Central memory CD8-positive, alpha-beta T cell (primary cell): Measurements from ENCODE around the gene RALBP1.

Experiments
- ATAC-seq: fragments of 150-1000 bp; cut with Tn5 transposase; replicated peaks from 2 replicates; pipeline ENCODE4 v1.10.0; 2022; ENCODE audit warnings: mild to moderate bottlenecking, moderate FRiP score, moderate number of reproducible peaks; ENCODE audit not compliant: poor library complexity, severe bottlenecking; ENCODE audit errors: extremely low read depth
- DNase-seq, 2 donors: peaks; one replicate each; pipeline ENCODE4 v3.0.0; 2021; ENCODE audit warnings: low spot score in 2 of 2
- H3K27ac Mint-ChIP-seq: one replicate; pipeline ENCODE4 v1.8.0; 2022; ENCODE audit warnings: low read depth, mild to moderate bottlenecking, moderate library complexity, mixed read lengths
- H3K27me3 Mint-ChIP-seq: one replicate; pipeline ENCODE4 v1.8.0; 2022; ENCODE audit warnings: mixed read lengths
- H3K36me3 Mint-ChIP-seq: one replicate; pipeline ENCODE4 v1.8.0; 2022; ENCODE audit warnings: mild to moderate bottlenecking, moderate library complexity, mixed read lengths; ENCODE audit not compliant: insufficient read depth
- H3K4me1 Mint-ChIP-seq: one replicate; pipeline ENCODE4 v1.8.0; 2022; ENCODE audit warnings: mixed read lengths
- H3K4me3 Mint-ChIP-seq: one replicate; pipeline ENCODE4 v1.8.0; 2022; ENCODE audit warnings: mild to moderate bottlenecking, moderate library complexity, mixed read lengths
- H3K9me3 Mint-ChIP-seq: one replicate; pipeline ENCODE4 v1.8.0; 2022; ENCODE audit warnings: mixed read lengths

The RALBP1 gene

DNA sequence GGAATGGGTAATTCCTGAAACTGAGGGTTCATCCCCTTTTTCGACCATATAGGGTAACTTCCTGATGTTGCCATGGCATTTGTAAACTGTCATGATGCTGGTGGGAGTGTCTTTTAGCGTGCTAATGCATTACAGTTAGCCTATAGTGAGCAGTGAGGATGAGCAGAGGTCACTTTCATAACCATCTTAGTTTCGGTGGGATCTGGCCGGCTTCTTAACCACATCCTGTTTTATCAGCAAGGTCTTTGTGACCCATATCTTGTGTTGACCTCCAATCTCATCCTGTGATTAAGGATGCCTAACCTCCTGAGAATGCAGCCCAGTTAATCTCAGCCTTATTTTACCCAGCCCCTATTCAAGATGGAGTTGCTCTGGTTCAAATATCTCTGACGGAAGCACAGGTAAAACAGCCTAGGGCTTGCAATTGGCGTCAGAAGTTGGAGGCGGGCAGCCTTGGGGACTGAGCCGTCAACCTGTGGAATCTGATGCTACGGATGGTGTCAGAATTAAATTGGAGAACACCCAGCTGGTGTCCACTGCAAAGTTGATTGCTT lies 19.5 kb downstream of the RALBP1 start:
- Mint-ChIP-seq H3K36me3 (peaks cover 4% of the 10 kb centered on the region), H3K4me1 (peaks cover 40% of the 10 kb centered on the region), H3K27ac (peak overlapping the region; percentile 38), H3K4me3 (no peak overlapping the region), H3K27me3 (no peaks in the 10 kb centered on the region), H3K9me3 (no peaks in the 10 kb centered on the region)
- DNase-seq = no peak
- ATAC-seq = no peak

DNA sequence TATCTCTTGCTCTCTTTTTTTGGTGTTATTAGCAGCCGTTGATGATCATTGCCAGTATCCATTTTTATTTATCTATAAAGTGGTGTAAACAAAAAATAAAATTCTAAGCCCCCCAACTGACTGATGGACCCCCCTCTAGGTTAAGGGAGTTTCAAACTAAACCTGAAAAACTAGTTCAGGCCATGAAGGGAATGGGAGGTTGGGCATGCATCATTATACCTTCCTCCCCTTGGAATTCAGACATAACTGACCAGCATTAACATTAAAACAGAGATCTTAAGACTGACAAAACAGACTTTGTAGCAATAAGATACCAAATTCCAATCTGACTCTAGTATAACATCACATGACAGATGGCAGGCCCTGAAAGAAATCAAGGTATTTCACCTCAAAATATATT lies 20.2 kb downstream of the RALBP1 start:
- no peak overlapping the region for H3K4me3 Mint-ChIP-seq

DNA sequence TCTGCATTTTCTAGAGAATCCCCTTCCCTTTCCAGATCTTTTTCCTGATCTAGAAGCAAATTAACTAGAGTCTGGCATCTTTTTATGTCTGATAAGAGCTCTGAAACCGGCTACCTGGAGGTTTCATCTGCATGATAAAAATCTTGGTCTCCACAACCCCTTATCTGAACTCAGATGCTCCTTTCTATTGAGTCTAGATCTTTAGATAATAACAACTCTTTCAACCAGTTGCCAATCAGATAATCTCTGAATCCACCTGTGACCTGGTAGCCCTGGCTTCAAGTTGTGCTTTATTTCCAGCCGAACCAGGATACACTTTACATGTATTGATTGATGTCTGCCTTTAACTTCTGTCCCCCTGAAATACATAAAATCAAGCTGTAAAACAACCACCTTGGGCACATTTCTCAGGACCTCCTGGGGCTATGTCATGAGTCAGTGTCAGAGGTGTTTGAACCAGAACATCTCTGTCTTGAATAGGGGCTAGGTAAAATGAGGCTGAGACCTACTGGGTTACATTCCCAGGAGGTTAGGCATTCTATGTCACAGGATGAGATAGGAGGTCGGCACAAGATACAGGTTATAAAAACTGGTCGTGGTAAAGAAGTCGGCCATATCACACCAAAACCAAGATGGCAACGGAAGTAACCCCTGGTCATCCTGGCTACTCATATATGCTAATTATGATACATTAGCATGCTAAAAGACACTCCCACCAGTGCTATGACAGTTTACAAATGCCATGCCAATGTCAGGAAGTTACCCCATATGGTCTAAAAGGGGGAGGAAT lies 20.8 kb downstream of the RALBP1 start:
- peaks cover 4% of the 10 kb centered on the region for H3K36me3 Mint-ChIP-seq
- H3K9me3 Mint-ChIP-seq = no peaks in the 10 kb centered on the region
- ATAC-seq (no peak), DNase-seq (no peak)
- peaks cover 39% of the 10 kb centered on the region for H3K4me1 Mint-ChIP-seq
- no peaks in the 10 kb centered on the region for H3K27me3 Mint-ChIP-seq
- no peak overlapping the region for H3K4me3 Mint-ChIP-seq
- no peak overlapping the region for H3K27ac Mint-ChIP-seq

More for the DNA sequence above, 20.2 kb downstream of the RALBP1 start:
- Mint-ChIP-seq H3K9me3 (no peaks in the 10 kb centered on the region), H3K27me3 (no peaks in the 10 kb centered on the region), H3K4me1 (peaks cover 39% of the 10 kb centered on the region), H3K36me3 (peaks cover 4% of the 10 kb centered on the region), H3K27ac (no peak overlapping the region)
- ATAC-seq (no peak), DNase-seq (no peak)

DNA sequence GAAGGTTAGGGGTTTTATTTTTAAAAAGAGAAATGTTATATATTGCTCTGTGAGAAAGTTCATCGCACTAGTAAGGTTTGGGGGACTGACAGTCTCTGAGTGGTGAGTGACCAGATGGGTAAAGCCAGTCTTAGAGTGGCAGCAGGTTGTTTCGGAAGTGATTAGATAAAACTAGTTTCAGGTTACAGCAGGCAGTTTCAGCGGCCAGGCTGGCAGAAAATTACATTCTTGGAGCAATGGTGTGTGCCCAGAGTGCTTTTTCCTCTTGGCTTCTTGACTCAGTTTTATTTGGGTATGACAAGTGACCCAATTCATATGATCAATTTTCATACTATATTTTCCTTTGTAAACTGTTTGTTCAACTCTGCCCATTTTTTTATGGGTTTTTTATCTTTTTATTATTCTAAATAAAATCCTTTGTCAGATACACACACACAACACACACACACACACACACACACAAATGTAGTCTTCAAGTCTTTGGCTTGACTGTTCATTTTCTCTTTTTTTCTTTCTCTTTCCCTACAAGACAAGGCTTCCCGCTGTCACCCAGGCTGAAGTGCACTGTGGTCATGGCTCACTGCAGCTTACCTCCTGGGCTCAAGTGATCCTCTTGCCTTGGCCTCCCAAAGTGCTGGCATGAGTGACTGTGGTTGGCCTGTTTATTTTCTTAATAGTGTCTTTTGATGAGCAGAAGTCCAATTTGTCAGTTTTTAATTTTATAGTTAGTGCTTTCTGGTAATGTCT lies 30.9 kb downstream of the RALBP1 start:
- no peak for DNase-seq
- no peak for ATAC-seq
- Mint-ChIP-seq H3K36me3 (peaks cover 2% of the 10 kb centered on the region), H3K27me3 (no peaks in the 10 kb centered on the region), H3K27ac (no peak overlapping the region), H3K4me3 (no peak overlapping the region), H3K9me3 (no peaks in the 10 kb centered on the region), H3K4me1 (peaks cover 45% of the 10 kb centered on the region)

DNA sequence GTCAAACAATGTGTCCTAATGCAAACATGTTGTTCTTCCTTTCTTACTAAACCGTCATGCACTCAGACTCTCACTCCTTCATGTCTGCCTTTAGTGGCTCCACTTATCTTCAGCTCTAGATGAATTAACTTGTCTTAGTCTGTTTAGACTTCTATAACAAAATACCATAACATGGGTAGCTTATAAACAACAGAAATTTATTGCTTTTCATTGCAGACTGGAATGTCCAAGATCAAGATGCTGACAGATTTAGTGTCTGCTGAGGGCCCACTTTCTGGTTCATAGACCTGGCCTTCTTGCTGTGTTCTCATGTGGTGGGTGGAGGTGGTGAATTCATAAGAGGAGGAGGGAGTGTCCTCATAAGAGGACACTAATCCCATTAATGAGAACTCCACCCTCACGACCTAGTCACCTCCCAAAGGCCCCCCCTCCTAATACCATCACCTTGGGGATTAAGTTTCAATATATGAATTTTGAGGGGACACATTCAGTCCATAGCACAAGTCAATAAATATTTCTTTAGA lies 32.3 kb downstream of the RALBP1 start:
- DNase-seq (no peak), ATAC-seq (no peak)
- H3K36me3 Mint-ChIP-seq = peaks cover 5% of the 10 kb centered on the region
- H3K9me3 Mint-ChIP-seq = no peaks in the 10 kb centered on the region
- H3K27me3 Mint-ChIP-seq = no peaks in the 10 kb centered on the region
- H3K4me1 Mint-ChIP-seq = peaks cover 40% of the 10 kb centered on the region
- H3K27ac Mint-ChIP-seq = peak overlapping the region; percentile 69
- H3K4me3 Mint-ChIP-seq = no peak overlapping the region

DNA sequence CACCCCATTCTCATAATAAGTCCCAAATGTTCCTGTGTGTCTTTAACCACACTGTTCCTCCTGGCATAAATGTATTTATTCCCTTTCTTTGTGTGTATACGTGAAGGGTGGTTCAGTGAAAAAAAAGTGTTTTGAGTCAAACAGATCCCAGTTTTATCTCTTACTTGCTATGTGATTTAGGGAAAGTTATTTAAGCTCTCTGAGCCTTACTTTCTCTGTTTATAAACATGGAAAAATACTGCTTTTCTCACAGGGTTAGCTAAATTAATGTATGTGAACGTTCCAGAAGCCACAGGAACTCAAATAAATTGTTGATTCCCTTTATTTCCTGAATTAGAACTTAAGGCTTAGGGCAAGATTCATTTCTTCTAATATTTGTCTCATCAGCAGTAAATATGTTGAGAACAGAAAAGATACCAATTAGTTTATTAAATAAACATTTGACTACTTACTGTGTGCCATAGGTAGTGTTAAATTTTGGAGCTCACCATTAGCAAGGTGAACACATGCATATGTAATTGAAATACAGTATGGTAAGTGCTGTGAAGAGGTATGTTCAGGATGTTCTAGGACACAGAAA lies 33.2 kb downstream of the RALBP1 start:
- H3K4me1 Mint-ChIP-seq = peaks cover 40% of the 10 kb centered on the region
- H3K27ac Mint-ChIP-seq = peak overlapping the region; percentile 7
- DNase-seq (no peak), ATAC-seq (no peak)
- no peak overlapping the region for H3K4me3 Mint-ChIP-seq
- H3K27me3 Mint-ChIP-seq = no peaks in the 10 kb centered on the region
- H3K36me3 Mint-ChIP-seq = peaks cover 11% of the 10 kb centered on the region
- H3K9me3 Mint-ChIP-seq = no peaks in the 10 kb centered on the region

DNA sequence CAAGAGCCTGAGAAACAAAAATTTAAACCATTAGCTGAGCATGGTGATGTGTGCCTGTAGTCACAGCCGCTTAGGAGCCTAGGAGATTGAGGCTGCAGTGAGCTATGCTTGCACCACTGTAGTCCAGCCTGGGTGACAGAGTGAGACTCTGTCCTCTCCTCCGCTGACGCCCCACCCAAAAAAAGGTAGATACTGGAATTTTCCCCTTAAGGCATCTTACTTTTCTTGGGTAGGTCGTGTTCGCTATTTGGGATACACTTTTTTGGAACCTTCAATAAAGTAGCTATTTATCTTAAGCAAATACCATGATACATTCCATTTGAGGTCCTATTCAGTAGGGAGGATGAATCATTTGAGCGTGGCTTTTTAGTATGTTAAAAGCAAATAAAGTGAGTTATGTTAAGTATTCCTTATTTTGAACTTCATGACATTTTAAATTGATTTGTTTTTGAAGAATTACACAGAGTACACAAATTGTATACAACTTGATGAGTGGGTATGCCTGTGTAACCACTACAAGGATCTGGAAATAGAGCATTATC lies 38.7 kb downstream of the RALBP1 start:
- H3K36me3 Mint-ChIP-seq = peaks cover 20% of the 10 kb centered on the region
- H3K27ac Mint-ChIP-seq = no peak overlapping the region
- H3K27me3 Mint-ChIP-seq = no peaks in the 10 kb centered on the region
- H3K4me1 Mint-ChIP-seq = peaks cover 15% of the 10 kb centered on the region
- no peak overlapping the region for H3K4me3 Mint-ChIP-seq
- H3K9me3 Mint-ChIP-seq = no peaks in the 10 kb centered on the region
- DNase-seq (no peak), ATAC-seq (no peak)

DNA sequence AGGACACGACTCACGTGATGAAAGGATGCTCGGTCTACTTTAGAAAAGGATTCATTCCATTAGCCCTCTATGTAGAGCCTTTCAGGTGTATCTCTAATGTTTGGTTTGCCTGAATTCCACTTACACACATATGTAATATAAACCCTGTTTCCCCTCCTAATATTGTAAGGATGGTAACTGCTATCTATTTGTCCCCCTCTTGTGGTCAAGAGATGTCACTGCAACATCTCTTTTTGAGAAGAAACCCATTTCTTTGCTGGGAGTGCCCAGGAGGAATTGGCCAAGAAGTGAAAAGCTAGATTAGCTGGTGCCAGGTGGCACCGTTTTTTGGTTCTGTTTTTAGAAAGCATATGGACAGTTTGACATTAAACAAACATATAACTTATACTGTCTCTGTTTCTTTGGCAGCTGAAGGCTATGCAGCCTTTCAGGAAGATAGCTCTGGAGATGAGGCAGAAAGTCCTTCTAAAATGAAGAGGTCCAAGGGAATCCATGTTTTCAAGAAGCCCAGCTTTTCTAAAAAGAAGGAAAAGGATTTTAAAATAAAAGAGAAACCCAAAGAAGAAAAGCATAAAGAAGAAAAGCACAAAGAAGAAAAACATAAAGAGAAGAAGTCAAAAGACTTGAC lies 41.2 kb downstream of the RALBP1 start:
- DNase-seq (peak in 1 of 2 donors; percentile 11), ATAC-seq (no peak)
- Mint-ChIP-seq H3K27me3 (no peaks in the 10 kb centered on the region), H3K9me3 (no peaks in the 10 kb centered on the region), H3K4me1 (peaks cover 17% of the 10 kb centered on the region), H3K27ac (peak overlapping the region; percentile 49), H3K4me3 (no peak overlapping the region), H3K36me3 (peaks cover 26% of the 10 kb centered on the region)

DNA sequence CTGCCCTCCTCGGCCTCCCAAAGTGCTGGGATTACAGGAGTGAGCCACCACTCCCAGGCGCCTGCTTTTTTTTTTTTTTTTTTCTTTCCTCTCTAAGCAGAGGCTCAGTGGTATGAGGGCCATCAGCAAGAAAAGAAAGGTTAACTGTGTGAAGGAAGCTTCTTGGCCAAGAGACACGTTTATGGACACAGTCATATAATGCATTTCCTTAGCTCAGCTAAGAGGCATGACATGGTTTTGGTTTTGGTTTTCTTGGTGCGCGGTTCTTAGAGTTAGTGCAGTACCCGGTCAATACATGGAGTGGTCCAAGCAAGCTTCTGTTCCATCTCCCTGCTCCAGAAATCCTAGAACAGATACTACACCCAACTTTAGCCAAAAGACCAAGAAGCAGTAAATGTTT lies 42.6 kb downstream of the RALBP1 start:
- Mint-ChIP-seq H3K4me1 (peaks cover 17% of the 10 kb centered on the region), H3K4me3 (no peak overlapping the region), H3K9me3 (no peaks in the 10 kb centered on the region), H3K27me3 (no peaks in the 10 kb centered on the region), H3K27ac (no peak overlapping the region), H3K36me3 (peaks cover 24% of the 10 kb centered on the region)
- no peak for DNase-seq
- no peak for ATAC-seq

DNA sequence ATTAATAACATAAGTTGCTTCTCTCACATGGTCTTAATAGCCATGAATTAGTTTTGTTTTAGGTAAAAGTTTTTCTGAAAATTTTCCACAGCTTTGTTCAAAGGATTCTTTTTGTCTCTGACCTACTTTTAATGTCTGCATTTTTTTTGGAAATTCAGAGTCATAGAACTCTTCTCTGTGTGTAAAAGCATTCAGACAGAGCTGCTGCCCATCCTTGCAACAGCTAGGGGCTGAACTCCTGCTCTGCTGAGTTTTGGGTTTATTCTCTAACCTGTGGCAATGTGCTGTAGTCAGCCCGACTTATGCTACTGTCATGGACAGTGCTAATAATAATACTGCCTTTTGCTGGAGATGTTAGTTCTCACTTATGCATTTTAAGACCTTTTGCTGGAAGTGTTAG lies 44.1 kb downstream of the RALBP1 start:
- Mint-ChIP-seq H3K4me3 (no peak overlapping the region), H3K36me3 (peaks cover 17% of the 10 kb centered on the region), H3K27me3 (no peaks in the 10 kb centered on the region), H3K9me3 (no peaks in the 10 kb centered on the region), H3K27ac (no peak overlapping the region), H3K4me1 (peaks cover 17% of the 10 kb centered on the region)
- ATAC-seq = no peak
- DNase-seq = no peak

DNA sequence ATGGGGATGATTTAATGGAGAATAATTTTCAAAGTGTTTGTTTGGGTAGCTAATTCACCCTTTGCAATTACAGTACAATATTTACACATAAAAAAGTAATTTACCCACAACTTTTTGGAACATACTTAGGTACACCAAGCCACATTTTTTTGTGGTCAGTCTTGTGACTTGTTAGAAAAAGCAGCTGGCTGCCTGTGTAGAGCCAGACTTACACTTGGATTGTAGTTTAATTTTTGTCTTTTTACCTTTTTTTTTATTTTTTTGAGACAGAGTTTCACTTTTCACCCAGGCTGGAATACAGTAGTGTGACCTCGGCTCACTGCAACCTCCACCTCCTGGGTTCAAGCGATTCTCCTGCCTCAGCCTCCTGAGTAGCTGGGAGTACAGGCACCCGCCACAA lies 45.4 kb downstream of the RALBP1 start:
- Mint-ChIP-seq H3K27ac (no peak overlapping the region), H3K9me3 (no peaks in the 10 kb centered on the region), H3K36me3 (peaks cover 22% of the 10 kb centered on the region), H3K4me3 (no peak overlapping the region), H3K4me1 (peaks cover 7% of the 10 kb centered on the region), H3K27me3 (no peaks in the 10 kb centered on the region)
- ATAC-seq = no peak
- DNase-seq = no peak

DNA sequence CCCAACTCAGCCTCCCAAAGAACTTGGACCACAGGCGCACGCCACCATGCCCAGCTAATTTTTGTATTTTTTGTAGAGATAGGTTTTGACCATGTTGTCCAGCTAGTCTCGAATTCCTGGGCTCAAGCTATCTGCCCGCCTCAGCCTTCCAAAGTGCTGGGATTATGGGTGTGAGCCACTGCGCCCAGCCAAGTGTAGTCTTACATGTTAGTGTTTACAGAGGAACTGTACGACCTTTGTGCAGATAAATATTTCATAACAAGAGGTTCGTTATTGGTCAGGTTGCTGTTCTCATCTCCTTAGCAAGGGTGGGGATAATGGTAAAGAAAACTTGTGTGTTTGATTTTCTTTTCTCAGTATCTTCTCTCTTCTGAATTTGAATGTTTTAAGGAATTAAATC lies 46.5 kb downstream of the RALBP1 start:
- Mint-ChIP-seq H3K36me3 (peaks cover 22% of the 10 kb centered on the region), H3K27ac (no peak overlapping the region), H3K27me3 (no peaks in the 10 kb centered on the region), H3K4me3 (no peak overlapping the region), H3K4me1 (peaks cover 5% of the 10 kb centered on the region), H3K9me3 (no peaks in the 10 kb centered on the region)
- ATAC-seq (no peak), DNase-seq (no peak)
